Measurements from ENCODE around the gene SLC26A4.

Gene SLC26A4

DNA sequence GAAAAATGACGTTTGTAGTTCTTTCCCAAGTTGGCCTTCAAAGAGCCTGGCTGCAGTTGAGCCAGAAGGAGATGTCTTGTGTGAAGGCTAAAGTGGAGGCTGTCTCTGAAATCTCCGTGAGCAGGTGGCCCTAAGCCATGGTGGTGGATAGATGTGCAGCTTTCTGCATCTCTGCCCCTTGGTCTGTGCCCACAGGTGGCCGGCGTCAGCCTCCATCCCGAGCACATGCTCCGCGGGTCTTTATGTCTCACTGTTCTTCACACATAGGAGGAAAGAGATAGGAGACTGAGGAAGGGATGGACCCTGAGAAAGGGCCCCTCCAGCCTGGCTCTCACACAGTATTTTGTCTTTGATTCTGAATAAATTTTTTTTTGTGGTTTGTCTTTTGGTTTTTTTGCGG is 30.3 kb upstream of the SLC26A4 start:
- TF ChIP-seq EZH2phosphoT487 (IDR thresholded peaks at IDR 0.05; ENCODE audit: borderline replicate concordance, low read length), result no peak
- TF ChIP-seq, protein P1, sequence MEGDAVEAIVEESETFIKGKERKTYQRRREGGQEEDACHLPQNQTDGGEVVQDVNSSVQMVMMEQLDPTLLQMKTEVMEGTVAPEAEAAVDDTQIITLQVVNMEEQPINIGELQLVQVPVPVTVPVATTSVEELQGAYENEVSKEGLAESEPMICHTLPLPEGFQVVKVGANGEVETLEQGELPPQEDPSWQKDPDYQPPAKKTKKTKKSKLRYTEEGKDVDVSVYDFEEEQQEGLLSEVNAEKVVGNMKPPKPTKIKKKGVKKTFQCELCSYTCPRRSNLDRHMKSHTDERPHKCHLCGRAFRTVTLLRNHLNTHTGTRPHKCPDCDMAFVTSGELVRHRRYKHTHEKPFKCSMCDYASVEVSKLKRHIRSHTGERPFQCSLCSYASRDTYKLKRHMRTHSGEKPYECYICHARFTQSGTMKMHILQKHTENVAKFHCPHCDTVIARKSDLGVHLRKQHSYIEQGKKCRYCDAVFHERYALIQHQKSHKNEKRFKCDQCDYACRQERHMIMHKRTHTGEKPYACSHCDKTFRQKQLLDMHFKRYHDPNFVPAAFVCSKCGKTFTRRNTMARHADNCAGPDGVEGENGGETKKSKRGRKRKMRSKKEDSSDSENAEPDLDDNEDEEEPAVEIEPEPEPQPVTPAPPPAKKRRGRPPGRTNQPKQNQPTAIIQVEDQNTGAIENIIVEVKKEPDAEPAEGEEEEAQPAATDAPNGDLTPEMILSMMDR (IDR thresholded peaks at IDR 0.05; ENCODE audit: low read depth, low read length, poor library complexity, severe bottlenecking), result no peak
- Histone ChIP-seq H3K36me3 (ENCODE audit: control insufficient read depth, low read length) (no peaks in the 10 kb centered on the region), H3F3A (ENCODE audit: control insufficient read depth, insufficient read depth) (no peaks in the 10 kb centered on the region), H4K20me1 (ENCODE audit: control insufficient read depth, insufficient read depth, low read depth, low read length) (no peaks in the 10 kb centered on the region), H3K27ac (ENCODE audit: low read depth, low read length) (no peak overlapping the region), H3K4me2 (ENCODE audit: low read length) (no peak overlapping the region), H3K4me1 (ENCODE audit: control insufficient read depth, low read length) (peaks cover 7% of the 10 kb centered on the region), H3K79me2 (ENCODE audit: control insufficient read depth, low read length) (no peaks in the 10 kb centered on the region), H3K9me2 (replicated peaks; ENCODE audit: control insufficient read depth, low read length) (no peaks in the 10 kb centered on the region), H3K9me3 (ENCODE audit: control insufficient read depth, insufficient read depth, low read length) (no peaks in the 10 kb centered on the region), H3K27me3 (ENCODE audit: control insufficient read depth, low read length) (no peaks in the 10 kb centered on the region), H3K4me3 (ENCODE audit: low read length) (no peak overlapping the region)

DNA sequence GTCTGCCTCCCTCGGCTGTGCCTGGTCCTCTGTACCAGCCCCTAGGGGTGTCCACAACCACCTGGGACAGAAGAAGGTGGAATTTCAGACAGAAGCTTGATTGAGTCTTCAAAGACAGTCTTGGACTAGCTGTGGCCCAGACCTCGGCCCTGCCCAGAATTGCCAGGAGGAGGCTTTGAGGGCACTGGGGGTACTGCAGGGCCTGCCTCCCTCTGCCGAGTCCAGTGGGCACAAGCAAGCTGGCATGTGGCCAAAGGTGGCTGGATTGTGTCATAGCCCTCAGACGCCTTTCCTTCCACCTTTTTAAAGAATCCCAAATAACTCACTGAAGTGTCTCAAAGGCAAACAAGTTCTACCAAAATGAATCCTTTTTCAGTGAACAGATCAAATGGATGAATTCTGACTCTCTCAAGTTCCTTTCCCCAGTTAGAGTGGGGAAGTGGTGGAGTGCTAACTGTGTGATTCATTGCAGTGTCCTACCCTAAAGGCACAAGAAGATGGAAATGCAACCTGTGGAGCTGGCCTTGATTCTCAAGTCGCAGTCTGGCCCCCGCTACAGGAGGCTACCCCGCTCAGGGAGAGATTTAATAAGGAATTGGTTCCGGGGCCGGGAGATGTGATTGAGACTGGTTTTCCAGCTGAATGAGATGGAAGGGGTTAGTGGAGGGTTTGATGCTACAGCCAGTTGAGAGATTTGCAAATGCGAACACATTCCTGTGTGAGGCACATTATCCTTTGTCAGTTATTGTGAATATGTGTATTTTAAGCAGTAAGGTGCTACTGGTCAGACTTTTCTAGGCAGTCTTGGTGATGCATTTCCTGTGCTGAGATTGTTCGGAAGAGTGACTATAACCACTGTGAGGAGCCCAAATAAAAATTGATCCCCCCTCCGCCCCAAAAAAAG is 28.8 kb upstream of the SLC26A4 start:
- Histone ChIP-seq H3K4me2 (ENCODE audit: low read length) (no peak overlapping the region), H3K27ac (ENCODE audit: low read depth, low read length) (no peak overlapping the region), H3K4me3 (ENCODE audit: low read length) (no peak overlapping the region), H3K79me2 (ENCODE audit: control insufficient read depth, low read length) (no peaks in the 10 kb centered on the region), H3K27me3 (ENCODE audit: control insufficient read depth, low read length) (no peaks in the 10 kb centered on the region), H4K20me1 (ENCODE audit: control insufficient read depth, insufficient read depth, low read depth, low read length) (no peaks in the 10 kb centered on the region), H3K36me3 (ENCODE audit: control insufficient read depth, low read length) (no peaks in the 10 kb centered on the region), H3F3A (ENCODE audit: control insufficient read depth, insufficient read depth) (no peaks in the 10 kb centered on the region), H3K9me3 (ENCODE audit: control insufficient read depth, insufficient read depth, low read length) (no peaks in the 10 kb centered on the region), H3K9me2 (replicated peaks; ENCODE audit: control insufficient read depth, low read length) (no peaks in the 10 kb centered on the region), H3K4me1 (ENCODE audit: control insufficient read depth, low read length) (peaks cover 7% of the 10 kb centered on the region)
- TF ChIP-seq, protein P1 (IDR thresholded peaks at IDR 0.05; ENCODE audit: low read depth, low read length, poor library complexity, severe bottlenecking), result no peak

DNA sequence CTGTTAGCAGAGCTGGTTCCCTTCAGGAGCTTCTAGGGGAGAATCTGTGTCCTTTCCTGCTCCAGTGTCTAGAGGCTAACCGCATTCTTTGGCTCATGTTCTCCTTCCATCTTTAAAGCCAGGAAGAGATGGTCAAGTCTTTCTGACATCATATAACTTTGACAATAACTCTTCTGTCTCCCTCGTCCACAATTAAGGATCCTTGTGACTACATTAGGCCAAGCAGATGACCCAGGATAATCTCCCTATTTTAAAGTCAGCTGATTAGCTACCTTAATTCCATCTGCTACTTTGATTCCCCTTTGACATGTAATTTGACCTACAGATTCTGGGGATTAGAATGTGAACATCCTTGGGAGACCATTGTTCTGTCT is 28.1 kb upstream of the SLC26A4 start:
- Histone ChIP-seq H3F3A (ENCODE audit: control insufficient read depth, insufficient read depth) (no peaks in the 10 kb centered on the region), H3K9me3 (ENCODE audit: control insufficient read depth, insufficient read depth, low read length) (peaks cover 5% of the 10 kb centered on the region), H3K9me2 (replicated peaks; ENCODE audit: control insufficient read depth, low read length) (no peaks in the 10 kb centered on the region)

More for the DNA sequence above, 28.1 kb upstream of the SLC26A4 start:
- no peaks in the 10 kb centered on the region for H3K27me3 ChIP-seq (ENCODE audit: control insufficient read depth, low read length)
- no peaks in the 10 kb centered on the region for H4K20me1 ChIP-seq (ENCODE audit: control insufficient read depth, insufficient read depth, low read depth, low read length)
- H3K27ac ChIP-seq (ENCODE audit: low read depth, low read length), result no peak overlapping the region
- H3K4me3 ChIP-seq (ENCODE audit: low read length), result no peak overlapping the region
- H3K4me2 ChIP-seq (ENCODE audit: low read length), result no peak overlapping the region
- H3K36me3 ChIP-seq (ENCODE audit: control insufficient read depth, low read length), result no peaks in the 10 kb centered on the region; the same call in 1 of the 2 replicates
- TF ChIP-seq, protein P1 (IDR thresholded peaks at IDR 0.05; ENCODE audit: low read depth, low read length, poor library complexity, severe bottlenecking), result no peak
- TF ChIP-seq EZH2phosphoT487 (IDR thresholded peaks at IDR 0.05; ENCODE audit: borderline replicate concordance, low read length), result no peak
- H3K79me2 ChIP-seq (ENCODE audit: control insufficient read depth, low read length), result no peaks in the 10 kb centered on the region
- peaks cover 7% of the 10 kb centered on the region for H3K4me1 ChIP-seq (ENCODE audit: control insufficient read depth, low read length)
